A549 treated with dexamethasone at 1 μM for 4 hours (cell line): ENCODE measurements around the gene CBS. TPM values are rescaled to one million over a fixed set of nuclear protein-coding genes. Genes with fewer than 3 reads are reported as not detected.

Experiments
- total RNA-seq: library from RNA; stranded (reverse); fragments of 200-300 nt; extraction: Qiagen RNA extraction; gene quantifications from 5 replicates; pipeline ENCODE4 v1.2.3, GENCODE V29; 2022

Gene CBS
- 8.8 to 13.7 TPM (median 12.7 TPM) in 5 replicates for total RNA-seq

GRCh38 chr21:43075170-43076022 is at the start of gene CBS:
TSS of gene CBS (minus strand) at chr21:43075835. CDS start at chr21:43072193, 3,642 bp downstream.

GRCh38 chr21:43106965-43107793 is 31.5 kb upstream of the CBS start, which contains the start of gene U2AF1:
TSS of gene U2AF1 (minus strand) at chr21:43107570. CDS start at chr21:43107494, 76 bp downstream.

Other genes with a start within 250 kb of the CBS start
- gene WDR4, start 196.3 kb downstream of the CBS start, total RNA-seq = 20.1 to 28.7 TPM (median 27.3 TPM) in 5 replicates
- 20.0 to 21.2 TPM (median 20.1 TPM) in 5 replicates for gene NDUFV3, start 182.5 kb downstream of the CBS start, total RNA-seq
- gene ERVH48-1, start 150.2 kb downstream of the CBS start, total RNA-seq = 0.03 to 0.06 TPM (median 0.04 TPM) in 4 of 5 replicates, not detected in the other
- 5.6 to 9.0 TPM (median 6.6 TPM) in 5 replicates for gene PKNOX1, start 101.3 kb downstream of the CBS start, total RNA-seq
- 46.2 to 65.8 TPM (median 60.1 TPM) in 5 replicates for gene U2AF1, start 31.7 kb upstream of the CBS start, total RNA-seq
- 0.07 to 0.18 TPM in 2 of 5 replicates, not detected in the others for gene CRYAA, start 93.2 kb upstream of the CBS start, total RNA-seq